Activated CD4-positive, alpha-beta T cell treated with anti-CD3 and anti-CD28 coated beads, Interleukin-2, amount 10 ng/mL, durations not matched to agents 24 days and 14 days (primary cell): Measurements from ENCODE around the gene TENM3. TPM values are rescaled to one million over a fixed set of nuclear protein-coding genes. Genes with fewer than 3 reads are reported as not detected.

Source experiments
- DNase-seq: peaks from one replicate; pipeline ENCODE4 v3.0.0; 2022
- H3K27ac Mint-ChIP-seq: one replicate; pipeline ENCODE4 v1.8.0; 2022; ENCODE audit warnings: mild to moderate bottlenecking, mixed read lengths
- H3K27me3 Mint-ChIP-seq: one replicate; pipeline ENCODE4 v1.8.0; 2022; ENCODE audit warnings: mixed read lengths
- H3K36me3 Mint-ChIP-seq: one replicate; pipeline ENCODE4 v1.8.0; 2022; ENCODE audit warnings: low read depth, mild to moderate bottlenecking, mixed read lengths
- H3K4me1 Mint-ChIP-seq: one replicate; pipeline ENCODE4 v1.8.0; 2021; ENCODE audit warnings: mixed read lengths
- H3K4me3 Mint-ChIP-seq: one replicate; pipeline ENCODE4 v1.8.0; 2022; ENCODE audit warnings: mild to moderate bottlenecking, moderate library complexity, mixed read lengths
- H3K9me3 Mint-ChIP-seq: one replicate; pipeline ENCODE4 v1.8.0; 2021; ENCODE audit warnings: mixed read lengths
- intact Hi-C: fragments of 100-400 bp; cut with micrococcal nuclease; formaldehyde crosslinking; loops from one replicate; pipeline ENCODE4 v1.15.1; 2023
- total RNA-seq: library from RNA; stranded (reverse); gene quantifications from 2 replicates; pipeline ENCODE4 v1.2.3, GENCODE V29; 2022

The TENM3 gene
- total RNA-seq, 1 donor from 2014 or later = not detected

- Mint-ChIP-seq H3K36me3 (no peaks in the 10 kb centered on the region), H3K4me1 (no peaks in the 10 kb centered on the region), H3K27me3 (peaks cover 7% of the 10 kb centered on the region), H3K27ac (no peak overlapping the region), H3K9me3 (no peaks in the 10 kb centered on the region), H3K4me3 (no peak overlapping the region)
- intact Hi-C loops = no loop called here
- DNase-seq = no peak
Observed at GRCh38 chr4:182548156-182548555, 305.0 kb downstream of the TENM3 start.

GRCh38 chr4:182549356-182549755 is 306.2 kb downstream of the TENM3 start:
- intact Hi-C loops = no loop called here
- no peaks in the 10 kb centered on the region for H3K4me1 Mint-ChIP-seq
- no peaks in the 10 kb centered on the region for H3K36me3 Mint-ChIP-seq
- no peak overlapping the region for H3K4me3 Mint-ChIP-seq
- no peak overlapping the region for H3K27ac Mint-ChIP-seq
- no peaks in the 10 kb centered on the region for H3K9me3 Mint-ChIP-seq
- peaks cover 8% of the 10 kb centered on the region for H3K27me3 Mint-ChIP-seq
- DNase-seq = no peak

- no peaks in the 10 kb centered on the region for H3K4me1 Mint-ChIP-seq
- H3K36me3 Mint-ChIP-seq = no peaks in the 10 kb centered on the region
- H3K27ac Mint-ChIP-seq = no peak overlapping the region
- H3K4me3 Mint-ChIP-seq = no peak overlapping the region
- intact Hi-C loops = no loop called here
- H3K27me3 Mint-ChIP-seq = peaks cover 7% of the 10 kb centered on the region
- no peak for DNase-seq
- H3K9me3 Mint-ChIP-seq = no peaks in the 10 kb centered on the region
Observed at GRCh38 chr4:182552948-182553347, 309.7 kb downstream of the TENM3 start.

- no peak overlapping the region for H3K27ac Mint-ChIP-seq
- DNase-seq = no peak
- intact Hi-C loops = no loop called here
- no peak overlapping the region for H3K4me3 Mint-ChIP-seq
- H3K36me3 Mint-ChIP-seq = no peaks in the 10 kb centered on the region
- H3K9me3 Mint-ChIP-seq = no peaks in the 10 kb centered on the region
- H3K27me3 Mint-ChIP-seq = peaks cover 7% of the 10 kb centered on the region
- H3K4me1 Mint-ChIP-seq = no peaks in the 10 kb centered on the region
Observed at GRCh38 chr4:182553653-182554052, 310.5 kb downstream of the TENM3 start.

- H3K4me3 Mint-ChIP-seq = no peak overlapping the region
- intact Hi-C loops = no loop called here
Observed at GRCh38 chr4:182554736-182555135, 311.5 kb downstream of the TENM3 start.

GRCh38 chr4:182555997-182556418 is 312.8 kb downstream of the TENM3 start:
- H3K9me3 Mint-ChIP-seq = no peaks in the 10 kb centered on the region
- no peak overlapping the region for H3K4me3 Mint-ChIP-seq
- intact Hi-C loops = no loop called here
- no peak overlapping the region for H3K27ac Mint-ChIP-seq
- peaks cover 5% of the 10 kb centered on the region for H3K27me3 Mint-ChIP-seq
- peak; percentile 28 for DNase-seq
- H3K36me3 Mint-ChIP-seq = no peaks in the 10 kb centered on the region
- no peaks in the 10 kb centered on the region for H3K4me1 Mint-ChIP-seq

More at GRCh38 chr4:182554736-182555135, 311.5 kb downstream of the TENM3 start:
- H3K9me3 Mint-ChIP-seq = no peaks in the 10 kb centered on the region
- H3K27me3 Mint-ChIP-seq = peaks cover 5% of the 10 kb centered on the region
- DNase-seq = no peak
- H3K27ac Mint-ChIP-seq = no peak overlapping the region
- no peaks in the 10 kb centered on the region for H3K4me1 Mint-ChIP-seq
- H3K36me3 Mint-ChIP-seq = no peaks in the 10 kb centered on the region

- peak; percentile 13 for DNase-seq
- no peaks in the 10 kb centered on the region for H3K36me3 Mint-ChIP-seq
- H3K4me1 Mint-ChIP-seq = no peaks in the 10 kb centered on the region
- H3K27me3 Mint-ChIP-seq = peaks cover 2% of the 10 kb centered on the region
- no peaks in the 10 kb centered on the region for H3K9me3 Mint-ChIP-seq
- H3K4me3 Mint-ChIP-seq = no peak overlapping the region
- no peak overlapping the region for H3K27ac Mint-ChIP-seq
- intact Hi-C loops = no loop called here
Observed at GRCh38 chr4:182556580-182556979, 313.4 kb downstream of the TENM3 start.

GRCh38 chr4:182560358-182560757 is 317.2 kb downstream of the TENM3 start:
- intact Hi-C loops = no loop called here
- Mint-ChIP-seq H3K27me3 (no peaks in the 10 kb centered on the region), H3K27ac (no peak overlapping the region), H3K36me3 (no peaks in the 10 kb centered on the region), H3K4me3 (no peak overlapping the region), H3K9me3 (no peaks in the 10 kb centered on the region), H3K4me1 (no peaks in the 10 kb centered on the region)
- DNase-seq = no peak

- intact Hi-C loops = no loop called here
- H3K4me1 Mint-ChIP-seq = no peaks in the 10 kb centered on the region
- H3K27ac Mint-ChIP-seq = no peak overlapping the region
- H3K36me3 Mint-ChIP-seq = no peaks in the 10 kb centered on the region
- H3K9me3 Mint-ChIP-seq = no peaks in the 10 kb centered on the region
- H3K27me3 Mint-ChIP-seq = no peaks in the 10 kb centered on the region
- H3K4me3 Mint-ChIP-seq = no peak overlapping the region
- no peak for DNase-seq
Observed at GRCh38 chr4:182562350-182562749, 319.1 kb downstream of the TENM3 start.

GRCh38 chr4:182564724-182565369 is 321.6 kb downstream of the TENM3 start:
- no peaks in the 10 kb centered on the region for H3K9me3 Mint-ChIP-seq
- intact Hi-C loops = no loop called here
- H3K27me3 Mint-ChIP-seq = no peaks in the 10 kb centered on the region
- no peak for DNase-seq
- no peak overlapping the region for H3K27ac Mint-ChIP-seq
- H3K36me3 Mint-ChIP-seq = no peaks in the 10 kb centered on the region
- H3K4me3 Mint-ChIP-seq = no peak overlapping the region
- no peaks in the 10 kb centered on the region for H3K4me1 Mint-ChIP-seq

- Mint-ChIP-seq H3K36me3 (no peaks in the 10 kb centered on the region), H3K4me3 (no peak overlapping the region), H3K4me1 (no peaks in the 10 kb centered on the region), H3K9me3 (no peaks in the 10 kb centered on the region), H3K27ac (no peak overlapping the region), H3K27me3 (no peaks in the 10 kb centered on the region)
- no peak for DNase-seq
- intact Hi-C loops = no loop called here
Observed at GRCh38 chr4:182567119-182567518, 323.9 kb downstream of the TENM3 start.

GRCh38 chr4:182569561-182569960 is 326.4 kb downstream of the TENM3 start:
- no peak for DNase-seq
- H3K36me3 Mint-ChIP-seq = no peaks in the 10 kb centered on the region
- peaks cover 5% of the 10 kb centered on the region for H3K27me3 Mint-ChIP-seq
- intact Hi-C loops = no loop called here
- H3K4me1 Mint-ChIP-seq = no peaks in the 10 kb centered on the region
- no peaks in the 10 kb centered on the region for H3K9me3 Mint-ChIP-seq
- H3K27ac Mint-ChIP-seq = no peak overlapping the region
- H3K4me3 Mint-ChIP-seq = no peak overlapping the region

GRCh38 chr4:182574706-182575105 is 331.5 kb downstream of the TENM3 start:
- peaks cover 8% of the 10 kb centered on the region for H3K27me3 Mint-ChIP-seq
- no peak for DNase-seq
- intact Hi-C loops = no loop called here
- no peak overlapping the region for H3K27ac Mint-ChIP-seq
- no peaks in the 10 kb centered on the region for H3K36me3 Mint-ChIP-seq
- H3K4me3 Mint-ChIP-seq = no peak overlapping the region
- H3K9me3 Mint-ChIP-seq = no peaks in the 10 kb centered on the region
- no peaks in the 10 kb centered on the region for H3K4me1 Mint-ChIP-seq

GRCh38 chr4:182575225-182575624 is 332.0 kb downstream of the TENM3 start:
- Mint-ChIP-seq H3K4me3 (no peak overlapping the region), H3K27ac (no peak overlapping the region), H3K36me3 (no peaks in the 10 kb centered on the region), H3K27me3 (peaks cover 8% of the 10 kb centered on the region), H3K9me3 (no peaks in the 10 kb centered on the region), H3K4me1 (no peaks in the 10 kb centered on the region)
- no peak for DNase-seq
- intact Hi-C loops = no loop called here
